HG03354 (cell line): Measurements from ENCODE around the gene ARHGAP11B.
A peak's percentile ranks its signal among the peaks of the same experiment; 100 is the strongest.
"Not testable (repeated sequence)": the region's sequence is repeated elsewhere in the genome, so short reads cannot be mapped to it uniquely, and the experiment has no call there.

Experiments
- ATAC-seq: cut with Tn5 transposase; IDR thresholded peaks from one replicate; pipeline ENCODE4 v1.9.1; 2021; ENCODE audit warnings: mild to moderate bottlenecking; ENCODE audit not compliant: unreplicated experiment, poor library complexity, severe bottlenecking

The ARHGAP11B gene

DNA sequence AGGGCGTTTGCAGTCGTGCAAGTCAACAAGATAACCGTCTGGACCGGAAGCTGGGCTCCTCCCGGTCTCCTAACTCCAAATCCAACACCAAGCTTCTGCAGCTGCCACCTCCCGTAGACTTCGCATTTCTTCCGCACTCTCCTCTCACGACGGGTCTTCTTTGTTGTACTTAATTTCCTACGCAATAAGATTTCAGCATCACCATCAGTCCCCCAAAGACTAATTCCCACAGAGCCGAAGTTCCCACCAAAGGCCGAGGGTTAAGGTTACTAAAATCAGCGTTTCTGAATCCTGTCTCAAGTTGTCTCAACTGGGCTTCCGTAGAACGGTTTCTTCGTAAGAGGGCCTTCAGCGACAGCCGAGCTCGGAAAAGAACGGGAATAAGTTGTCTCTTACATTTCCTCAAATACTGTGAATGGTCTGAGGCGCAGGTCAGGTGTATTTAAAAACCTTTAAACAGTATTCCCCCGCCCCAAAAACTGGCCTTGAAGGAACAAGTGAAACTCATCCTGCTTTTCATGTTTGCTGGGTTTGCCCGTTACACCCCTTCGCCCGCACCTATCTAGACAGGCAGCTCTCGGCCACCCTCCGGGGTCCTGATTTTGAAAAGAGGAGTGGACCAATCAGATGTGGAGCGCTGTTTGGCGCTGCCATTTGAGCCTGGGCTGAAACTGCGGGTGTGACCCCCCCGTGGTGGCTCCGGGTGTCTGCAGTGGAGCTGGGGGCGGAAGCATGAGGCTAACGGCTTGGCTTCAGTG is at the start of gene ARHGAP11B:
Gene ARHGAP11B, plus strand, starts transcription at position 693 of the 758 bp plus-strand sequence.
- ATAC-seq: peak; percentile 95

DNA sequence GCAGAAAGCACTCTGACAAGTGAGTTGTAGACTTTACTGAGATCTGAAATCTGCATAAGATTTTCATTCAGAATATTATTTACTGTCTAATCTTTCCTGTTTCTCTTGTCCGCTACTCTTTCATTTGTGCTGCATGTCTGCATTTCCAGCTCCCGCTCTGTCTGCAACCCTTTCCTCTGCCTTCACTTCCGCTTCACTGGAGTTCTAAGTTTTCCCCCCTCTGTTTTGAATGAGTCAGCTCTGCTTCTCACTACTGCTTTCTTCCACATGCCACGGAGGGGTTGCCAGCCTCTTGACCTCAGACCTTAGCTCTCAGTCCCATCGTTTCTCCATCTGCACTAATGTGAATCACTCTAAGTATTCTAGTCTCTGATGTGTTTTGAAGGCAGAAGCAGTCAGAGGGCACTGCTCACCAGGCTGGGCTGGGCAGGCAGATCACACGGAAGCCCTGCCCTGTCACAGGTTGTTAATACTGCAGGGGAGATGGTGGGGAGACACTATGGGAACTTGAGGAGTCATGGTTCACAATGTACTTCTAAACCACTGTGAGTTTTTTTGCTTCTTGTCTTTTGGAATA is 46.4 kb upstream of the ARHGAP11B start:
- ATAC-seq: not testable (repeated sequence)

DNA sequence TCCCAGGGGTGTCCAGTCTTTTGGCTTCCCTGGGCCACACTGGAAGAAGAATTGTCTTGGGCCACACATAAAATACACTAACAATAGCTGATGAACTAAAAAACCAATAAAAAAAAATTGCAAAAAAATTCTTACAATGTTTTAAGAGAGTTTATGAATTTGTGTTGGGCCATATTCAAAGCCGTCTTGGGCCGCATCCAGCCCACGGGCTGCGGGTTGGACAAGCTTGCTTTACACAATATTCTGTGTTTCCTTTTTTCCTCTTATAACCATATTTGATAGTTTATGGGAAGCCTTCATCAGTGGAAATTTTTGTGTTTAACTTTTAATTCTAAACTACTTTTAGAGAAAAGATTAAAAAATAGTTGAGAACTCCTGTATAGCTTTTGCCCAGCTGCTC is 45.2 kb upstream of the ARHGAP11B start:
- ATAC-seq: not testable (repeated sequence)

DNA sequence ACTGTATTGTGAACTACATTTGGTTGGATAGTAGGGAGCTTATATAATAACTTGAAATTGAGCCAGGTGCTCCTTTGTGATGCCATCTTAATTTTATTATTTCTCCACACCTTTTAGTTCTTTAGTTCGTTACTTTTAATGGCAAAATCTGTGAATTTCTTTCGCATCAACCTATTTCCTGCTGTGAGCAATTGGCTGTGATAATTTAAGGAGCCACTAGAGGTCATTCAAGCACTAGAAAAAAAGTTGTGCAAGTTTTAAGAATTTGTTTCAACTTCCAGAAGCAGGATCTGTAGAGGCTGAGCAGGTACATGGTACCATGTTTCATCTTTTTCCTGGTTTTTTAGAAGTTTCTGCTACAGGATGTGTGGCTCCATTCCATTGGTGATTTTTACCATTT is 27.0 kb upstream of the ARHGAP11B start:
- not testable (repeated sequence) for ATAC-seq

DNA sequence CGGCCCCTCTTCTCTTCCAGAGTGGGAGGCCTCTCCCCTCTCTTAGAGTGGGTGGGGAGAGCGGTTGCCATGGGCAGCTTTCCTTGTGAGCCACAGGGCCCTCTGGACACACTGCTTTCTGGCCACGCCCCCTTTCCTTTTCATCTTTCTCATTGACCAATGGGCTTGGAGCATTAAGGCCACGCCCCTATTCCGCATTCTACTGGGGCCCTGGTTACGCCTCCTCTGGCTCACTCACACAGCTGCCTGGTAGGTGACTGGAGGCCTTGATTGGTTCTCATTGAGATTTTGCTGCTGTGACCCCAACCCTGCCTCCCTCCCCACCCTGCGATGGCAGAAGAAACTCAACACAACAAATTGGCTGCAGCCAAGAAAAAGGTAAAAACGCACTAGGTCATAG is 22.1 kb upstream of the ARHGAP11B start, which contains the start of gene GOLGA8H:
Gene GOLGA8H, plus strand, starts transcription at position 233 of the 400 bp plus-strand sequence. Its CDS starts 98 bp downstream, at position 331.
- ATAC-seq: not testable (repeated sequence)

DNA sequence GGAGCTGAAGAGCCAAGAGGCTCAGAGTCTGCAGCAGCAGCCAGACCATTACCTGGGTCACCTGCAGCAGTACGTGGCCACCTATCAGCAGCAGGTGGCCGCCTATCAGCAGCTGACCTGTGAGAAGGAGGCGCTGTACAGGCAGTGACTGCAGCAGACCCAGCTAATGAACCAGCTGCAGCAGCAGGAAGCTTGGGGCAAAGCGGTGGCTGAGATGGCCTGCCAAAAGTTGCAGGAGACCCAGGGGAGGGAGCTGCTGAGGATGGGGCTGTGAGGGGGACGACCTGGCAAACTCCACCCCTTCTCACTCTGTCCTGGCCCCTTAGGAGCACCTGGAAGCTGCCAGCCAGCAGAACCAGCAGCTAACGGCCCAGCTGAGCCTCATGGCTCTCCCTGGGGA is 13.7 kb upstream of the ARHGAP11B start:
- not testable (repeated sequence) for ATAC-seq

DNA sequence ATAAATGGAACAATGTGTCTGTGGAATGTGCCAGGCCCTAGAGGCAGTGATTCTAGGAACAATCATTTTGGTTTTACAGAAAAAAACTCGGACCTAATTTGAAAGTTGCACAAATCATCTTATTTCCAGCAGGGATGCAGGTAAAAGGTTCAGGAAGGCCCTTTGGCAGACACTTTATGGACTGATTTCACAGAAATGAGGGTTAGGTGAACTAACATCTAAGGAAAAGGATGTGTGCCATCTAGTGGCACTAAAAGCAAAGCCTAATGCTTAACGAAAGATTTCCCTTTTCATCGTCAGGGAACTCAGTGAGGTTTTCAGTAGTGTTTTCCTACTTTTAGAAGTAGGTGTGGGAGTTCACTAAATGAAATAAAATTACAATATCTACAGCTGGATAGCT is 4.6 kb upstream of the ARHGAP11B start:
- not testable (repeated sequence) for ATAC-seq

DNA sequence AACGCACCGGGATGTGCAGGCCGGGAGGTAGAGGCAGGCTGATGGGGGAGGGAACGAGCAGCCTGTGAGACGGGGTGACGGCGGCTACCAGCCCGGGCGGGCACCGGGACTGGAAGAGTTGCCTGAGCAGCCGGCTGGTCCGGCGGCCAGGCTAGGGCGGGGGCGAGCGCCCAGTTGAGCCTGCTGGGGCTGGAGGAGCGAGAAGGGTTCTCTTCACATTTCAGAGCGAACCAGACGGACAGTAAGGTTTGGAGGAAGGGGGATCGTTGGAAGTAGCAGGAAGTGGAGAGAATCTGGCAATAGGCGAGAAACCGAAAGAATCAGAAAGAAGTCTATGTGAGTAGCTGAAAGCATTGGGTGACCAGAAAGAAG is 252 bp downstream of the ARHGAP11B start:
- not testable (repeated sequence) for ATAC-seq

DNA sequence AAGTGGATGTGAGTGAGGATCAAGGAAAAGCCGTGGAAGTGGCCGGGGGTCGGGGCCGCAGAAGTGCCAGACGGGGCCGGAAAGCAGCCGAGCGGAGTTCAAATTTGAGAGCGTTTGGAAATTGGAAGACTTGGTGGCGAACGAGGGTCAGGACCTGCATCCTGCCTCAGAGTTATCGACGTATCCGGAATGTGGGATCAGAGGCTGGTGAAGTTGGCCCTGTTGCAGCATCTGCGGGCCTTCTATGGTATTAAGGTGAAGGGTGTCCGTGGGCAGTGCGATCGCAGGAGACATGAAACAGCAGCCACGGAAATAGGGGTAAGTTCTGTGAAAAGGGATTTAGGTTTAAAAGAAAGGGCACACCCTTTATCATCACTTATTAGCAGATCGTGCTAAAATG is 704 bp downstream of the ARHGAP11B start:
- peak; percentile 1 for ATAC-seq

DNA sequence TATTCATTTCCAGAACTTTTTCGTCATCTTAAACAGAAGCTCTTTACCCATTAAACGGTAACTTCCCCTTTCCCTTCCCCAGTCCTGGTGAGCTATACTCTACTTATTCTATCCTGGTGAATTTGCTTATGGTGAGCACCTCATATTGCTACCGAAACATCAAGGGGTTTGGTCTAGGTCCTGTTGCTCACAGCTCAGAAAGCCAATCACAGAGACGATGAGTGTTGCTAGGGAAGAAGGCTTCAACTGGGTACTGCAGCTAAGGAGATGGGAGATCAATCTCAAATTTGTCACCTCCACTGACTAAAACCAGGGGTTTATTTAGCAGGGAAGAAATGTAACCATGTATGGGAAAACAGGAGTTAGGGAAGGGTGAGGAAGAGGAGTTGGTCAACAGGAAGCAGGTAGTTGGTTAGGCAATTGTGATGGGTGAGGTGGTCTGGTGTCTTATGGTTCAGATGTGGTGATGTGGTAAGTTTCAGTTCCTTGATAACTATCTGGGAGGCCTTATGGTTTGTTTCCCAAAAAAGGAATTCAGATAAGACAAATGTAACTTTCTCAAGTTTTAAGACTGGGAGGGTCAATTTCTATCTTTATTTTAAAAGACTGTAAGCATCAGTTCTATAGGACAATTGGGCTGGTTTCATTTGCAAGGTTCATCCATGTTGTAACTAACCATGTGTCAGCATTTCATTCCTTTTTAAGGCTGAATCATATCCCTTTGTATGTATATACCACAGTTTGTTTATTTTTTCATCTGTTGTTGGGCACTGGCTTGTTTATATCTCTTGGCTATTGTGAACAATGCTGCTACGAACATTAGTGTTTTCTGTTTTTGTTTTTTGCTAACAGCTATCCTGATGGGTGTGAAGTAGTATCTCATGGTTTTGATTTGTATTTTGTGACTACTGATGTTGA is 24.3 kb downstream of the ARHGAP11B start:
- ATAC-seq: peak; percentile 88

DNA sequence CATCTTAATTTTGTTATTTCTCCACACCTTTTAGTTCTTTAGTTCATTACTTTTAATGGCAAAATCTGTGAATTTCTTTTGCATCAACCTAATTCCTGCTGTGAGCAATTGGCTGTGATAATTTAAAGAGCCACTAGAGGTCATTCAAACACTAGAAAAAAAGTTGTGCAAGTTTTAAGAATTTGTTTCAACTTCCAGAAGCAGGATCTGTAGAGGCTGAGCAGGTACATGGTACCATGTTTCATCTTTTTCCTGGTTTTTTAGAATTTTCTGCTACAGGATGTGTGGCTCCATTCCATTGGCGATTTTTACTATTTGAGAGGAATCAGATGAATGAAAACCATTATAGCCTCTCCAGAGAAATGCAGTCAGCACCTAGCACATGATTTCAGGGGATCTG is 35.2 kb downstream of the ARHGAP11B start:
- not testable (repeated sequence) for ATAC-seq

DNA sequence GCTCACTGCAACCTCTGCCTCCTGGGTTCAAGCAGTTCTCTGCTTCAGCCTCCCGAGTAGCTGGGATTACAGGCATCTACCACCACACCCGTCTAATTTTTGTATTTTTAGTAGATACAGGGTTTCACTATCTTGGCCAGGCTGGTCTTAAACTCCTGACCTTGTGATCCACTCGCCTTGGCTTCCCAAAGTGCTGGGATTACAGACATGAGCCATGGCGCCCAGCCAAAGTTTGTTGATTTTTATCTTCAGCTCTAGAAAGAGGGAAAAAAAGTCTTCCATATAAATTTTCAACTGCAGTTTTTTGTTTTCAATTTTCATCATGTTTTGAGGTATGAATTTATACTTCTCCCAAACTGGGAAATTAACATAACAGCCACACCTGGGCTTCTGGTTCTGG is 43.7 kb downstream of the ARHGAP11B start:
- not testable (repeated sequence) for ATAC-seq

DNA sequence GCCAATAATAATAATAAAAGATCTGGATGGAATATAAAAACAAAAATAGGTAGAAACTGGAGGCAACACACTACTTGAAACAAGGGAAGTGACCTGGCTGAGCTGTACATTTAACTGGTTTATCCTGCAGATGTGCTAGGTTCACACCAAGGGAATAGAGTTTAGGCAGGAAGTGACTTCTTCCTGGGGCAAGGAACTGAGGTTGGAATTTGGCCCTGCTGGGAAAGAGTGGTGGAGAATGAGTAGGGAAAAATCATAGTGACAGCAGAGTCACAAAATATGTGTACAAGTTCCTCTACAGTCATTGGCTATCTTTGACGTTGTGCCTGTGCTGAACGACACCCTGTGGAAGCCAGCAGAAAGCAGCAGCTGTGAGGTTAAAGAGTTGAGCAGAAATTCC is 44.1 kb downstream of the ARHGAP11B start:
- ATAC-seq: no peak

DNA sequence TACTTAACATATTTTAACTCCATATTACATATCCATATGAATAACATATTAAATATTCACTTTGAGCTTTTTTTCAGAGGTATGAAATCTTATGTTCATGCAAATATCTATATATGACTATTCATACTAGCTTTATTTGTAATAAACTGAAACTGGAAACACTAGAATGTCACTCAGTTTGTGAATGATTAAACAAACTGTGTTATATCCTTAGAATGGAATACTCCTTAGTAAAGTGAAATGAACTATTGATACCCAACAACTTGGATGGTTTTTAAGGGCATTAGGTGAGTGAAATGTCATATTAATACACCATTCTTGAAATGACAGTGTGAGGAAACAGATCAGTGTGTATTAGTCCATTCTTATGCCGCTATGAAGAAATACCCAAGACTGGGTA is 45.4 kb downstream of the ARHGAP11B start:
- ATAC-seq: no peak

DNA sequence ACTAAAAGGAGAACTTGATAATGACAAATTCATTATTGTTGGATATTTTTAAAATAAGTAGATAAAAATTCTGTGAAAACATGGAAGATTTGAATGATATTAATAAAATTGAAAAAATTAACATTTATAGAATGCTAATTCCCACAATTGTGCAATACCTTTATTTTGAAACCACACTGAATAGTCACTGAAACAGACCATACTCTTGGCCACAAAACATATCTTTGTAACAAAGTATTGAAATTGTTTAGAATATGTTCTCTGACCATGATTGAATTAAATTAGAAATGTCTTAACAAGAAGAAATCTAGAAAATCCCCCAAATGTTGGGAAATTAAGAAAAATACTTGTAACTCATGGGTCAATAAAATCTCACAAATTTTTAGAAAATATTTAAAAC is 49.2 kb downstream of the ARHGAP11B start:
- no peak for ATAC-seq

DNA sequence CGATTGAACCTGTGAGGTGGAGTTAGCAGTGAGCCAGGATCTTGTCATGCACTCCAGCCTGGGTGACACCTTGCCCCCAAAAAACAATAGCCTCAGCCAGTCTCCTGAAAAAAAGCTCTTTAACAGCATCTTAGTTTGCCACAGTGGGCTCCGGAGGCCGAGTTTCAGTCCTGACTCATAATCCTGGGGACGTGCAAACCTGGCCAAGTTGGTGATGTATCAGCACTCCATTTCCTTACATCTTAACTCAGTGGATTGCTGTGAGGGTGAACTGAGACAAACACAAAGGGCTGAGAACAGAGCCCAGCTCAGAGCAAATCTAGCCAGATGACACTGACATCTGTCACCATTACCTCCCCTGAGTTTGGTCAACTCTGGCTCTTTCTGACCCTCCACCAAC is 50.0 kb downstream of the ARHGAP11B start:
- not testable (repeated sequence) for ATAC-seq

DNA sequence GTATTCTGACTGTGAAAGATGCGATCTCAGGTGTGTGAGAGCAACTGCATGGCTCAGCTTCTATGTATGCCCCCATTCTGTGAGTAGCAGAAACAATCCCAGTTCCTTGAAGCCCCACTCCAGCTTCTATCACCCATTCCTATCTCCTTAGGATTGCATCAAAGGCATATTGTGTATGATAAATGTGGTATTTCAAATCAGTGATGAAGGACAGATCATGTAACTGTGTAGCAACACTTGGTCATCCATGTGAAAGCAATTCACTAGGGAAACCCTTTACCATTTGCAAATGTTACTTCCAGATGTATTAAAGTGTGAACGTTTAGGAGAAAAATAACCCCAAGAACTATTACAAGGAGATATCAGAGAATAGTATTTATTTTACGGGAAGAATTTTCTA is 55.1 kb downstream of the ARHGAP11B start:
- ATAC-seq: not testable (repeated sequence)

DNA sequence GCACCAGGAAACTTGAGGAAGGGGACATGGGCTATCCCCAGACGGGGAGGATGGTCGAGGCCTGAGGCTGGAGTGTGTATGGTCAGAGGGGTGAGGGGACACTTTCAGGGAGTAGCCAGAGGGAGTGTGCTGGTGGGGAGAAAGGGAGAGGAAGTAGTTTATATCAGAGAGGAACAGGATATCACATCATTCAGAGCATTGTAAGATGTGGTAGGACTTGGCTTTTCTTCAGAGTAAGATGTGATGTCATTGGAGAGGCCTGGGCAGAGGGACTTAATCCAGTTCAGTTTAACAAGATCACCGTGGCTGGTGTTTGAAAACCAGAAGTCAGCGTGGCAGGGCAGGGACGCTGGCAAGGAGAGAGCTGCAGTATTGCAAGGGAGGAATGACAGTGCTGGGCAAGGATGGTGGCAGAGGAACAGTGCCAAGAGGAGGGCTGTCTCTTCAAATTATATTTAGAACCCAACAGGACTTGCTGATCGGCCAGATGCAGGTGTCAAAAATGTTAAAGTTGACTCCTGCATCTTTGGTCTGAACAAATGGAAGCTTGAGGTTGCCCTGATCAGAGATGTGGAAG is 59.9 kb downstream of the ARHGAP11B start:
- not testable (repeated sequence) for ATAC-seq

DNA sequence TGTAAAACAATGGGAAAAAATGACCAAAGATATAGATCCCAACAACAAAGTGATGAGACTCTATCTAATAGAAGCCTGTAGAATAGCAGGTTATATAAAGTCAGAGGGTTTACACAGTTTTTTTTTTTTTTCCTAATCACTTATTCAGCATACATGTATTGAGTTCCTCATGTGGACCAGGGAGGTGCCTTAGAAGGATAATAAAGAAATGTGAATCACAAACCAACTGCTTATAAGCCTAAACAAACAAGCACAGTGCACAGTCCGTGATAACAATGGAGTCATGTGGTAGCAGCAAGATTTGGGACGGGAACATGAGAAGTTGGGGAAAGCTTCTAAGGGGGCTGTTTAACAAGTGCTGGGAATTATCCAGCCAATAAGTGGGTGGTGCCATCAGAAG is 60.7 kb downstream of the ARHGAP11B start:
- ATAC-seq: not testable (repeated sequence)
